Measurements from ENCODE around the gene PET117. TPM values are rescaled to one million over a fixed set of nuclear protein-coding genes. Genes with fewer than 3 reads are reported as not detected.
"Not testable (repeated sequence)": the region's sequence is repeated elsewhere in the genome, so short reads cannot be mapped to it uniquely, and the experiment has no call there.

PET117 gene
- total RNA-seq, 1 donor from 2014 or later: 11.7 TPM

- H3K9me3 ChIP-seq: no peaks in the 10 kb centered on the region
- intact Hi-C loops (cut with DNase I): no loop called here
- no peaks in the 10 kb centered on the region for H3K36me3 ChIP-seq
- H3K27ac ChIP-seq: no peak overlapping the region
- no peak for ATAC-seq
- no peak for TF ChIP-seq CTCF (IDR thresholded peaks at IDR 0.05)
- no peak for DNase-seq
- no peak overlapping the region for H3K4me3 ChIP-seq
- no peaks in the 10 kb centered on the region for H3K4me1 ChIP-seq
- H3K27me3 ChIP-seq: peaks cover 10% of the 10 kb centered on the region
Observed at GRCh38 chr20:18092890-18093289, 44.8 kb upstream of the PET117 start.

- no peak for DNase-seq
Observed at GRCh38 chr20:18093388-18093787, 44.3 kb upstream of the PET117 start.

GRCh38 chr20:18094191-18094590, 43.5 kb upstream of the PET117 start:
- H3K9me3 ChIP-seq: no peaks in the 10 kb centered on the region
- H3K4me1 ChIP-seq: no peaks in the 10 kb centered on the region
- H3K4me3 ChIP-seq: no peak overlapping the region
- peaks cover 10% of the 10 kb centered on the region for H3K27me3 ChIP-seq
- intact Hi-C loops (cut with DNase I): no loop called here
- ATAC-seq (no peak), DNase-seq (no peak)
- TF ChIP-seq CTCF (IDR thresholded peaks at IDR 0.05): no peak
- H3K27ac ChIP-seq: no peak overlapping the region
- H3K36me3 ChIP-seq: no peaks in the 10 kb centered on the region

More at GRCh38 chr20:18093388-18093787, 44.3 kb upstream of the PET117 start:
- Histone ChIP-seq H3K4me1 (no peaks in the 10 kb centered on the region), H3K36me3 (no peaks in the 10 kb centered on the region), H3K27me3 (peaks cover 10% of the 10 kb centered on the region), H3K27ac (no peak overlapping the region), H3K9me3 (no peaks in the 10 kb centered on the region), H3K4me3 (no peak overlapping the region)
- no peak for TF ChIP-seq CTCF (IDR thresholded peaks at IDR 0.05)
- no peak for ATAC-seq
- intact Hi-C loops (cut with DNase I): no loop called here

GRCh38 chr20:18100569-18100968, 37.1 kb upstream of the PET117 start:
- H3K27ac ChIP-seq; intact Hi-C loops (cut with DNase I); DNase-seq; H3K36me3 ChIP-seq; ATAC-seq; H3K4me1 ChIP-seq; H3K9me3 ChIP-seq; H3K4me3 ChIP-seq: not testable (repeated sequence)
- peaks cover 12% of the 10 kb centered on the region for H3K27me3 ChIP-seq

GRCh38 chr20:18101125-18101810, 36.4 kb upstream of the PET117 start:
- ATAC-seq: no peak
- H3K36me3 ChIP-seq: no peaks in the 10 kb centered on the region
- TF ChIP-seq CTCF (IDR thresholded peaks at IDR 0.05): no peak
- no peak overlapping the region for H3K4me3 ChIP-seq
- no peaks in the 10 kb centered on the region for H3K9me3 ChIP-seq
- peaks cover 12% of the 10 kb centered on the region for H3K27me3 ChIP-seq
- no peaks in the 10 kb centered on the region for H3K4me1 ChIP-seq
- intact Hi-C loops (cut with DNase I): no loop called here
- no peak for DNase-seq
- H3K27ac ChIP-seq: no peak overlapping the region

- DNase-seq (no peak), ATAC-seq (no peak)
- intact Hi-C loops (cut with DNase I): no loop called here
- Histone ChIP-seq H3K27me3 (peaks cover 12% of the 10 kb centered on the region), H3K36me3 (no peaks in the 10 kb centered on the region), H3K9me3 (no peaks in the 10 kb centered on the region), H3K27ac (no peak overlapping the region), H3K4me1 (no peaks in the 10 kb centered on the region), H3K4me3 (no peak overlapping the region)
- TF ChIP-seq CTCF (IDR thresholded peaks at IDR 0.05): no peak
Observed at GRCh38 chr20:18103497-18103896, 34.2 kb upstream of the PET117 start.

Measured in upper lobe of right lung (tissue), 1 donor.